HG03196 (cell line): ENCODE results near the gene EAF1.
"Not testable (repeated sequence)": the region's sequence is repeated elsewhere in the genome, so short reads cannot be mapped to it uniquely, and the experiment has no call there.

Source experiments
- ATAC-seq: cut with Tn5 transposase; IDR thresholded peaks from one replicate; pipeline ENCODE4 v1.9.1; 2021; ENCODE audit not compliant: unreplicated experiment

The EAF1 gene

GRCh38 chr3:15427182-15427880 lies at the start of gene EAF1, which contains the start of gene METTL6:
Gene EAF1 (plus strand): TSS chr3:15427598. CDS start chr3:15427780, 182 bp downstream.
Gene METTL6 (minus strand): TSS chr3:15427544. CDS start chr3:15426511, 1,033 bp downstream.
- peak; percentile 87 for ATAC-seq

- peak; percentile 94 for ATAC-seq
Observed at GRCh38 chr3:15377961-15378791, 49.2 kb upstream of the EAF1 start.

GRCh38 chr3:15380980-15381890 lies 46.2 kb upstream of the EAF1 start:
- no peak for ATAC-seq

- no peak for ATAC-seq
Observed at GRCh38 chr3:15382405-15382923, 44.9 kb upstream of the EAF1 start.

GRCh38 chr3:15384510-15385237 lies 42.7 kb upstream of the EAF1 start:
- ATAC-seq: peak; percentile 87

GRCh38 chr3:15385238-15385695 lies 42.1 kb upstream of the EAF1 start:
- peak; percentile 5 for ATAC-seq

GRCh38 chr3:15385901-15386653 lies 41.3 kb upstream of the EAF1 start:
- ATAC-seq: no peak

GRCh38 chr3:15386654-15386955 lies 40.8 kb upstream of the EAF1 start:
- ATAC-seq: not testable (repeated sequence)

- ATAC-seq: no peak
Observed at GRCh38 chr3:15387171-15387581, 40.2 kb upstream of the EAF1 start.

GRCh38 chr3:15387735-15388134 lies 39.7 kb upstream of the EAF1 start:
- no peak for ATAC-seq

GRCh38 chr3:15388335-15388734 lies 39.1 kb upstream of the EAF1 start:
- ATAC-seq: not testable (repeated sequence)

GRCh38 chr3:15390460-15390859 lies 36.9 kb upstream of the EAF1 start:
- ATAC-seq: no peak

- ATAC-seq: no peak
Observed at GRCh38 chr3:15391007-15391406, 36.4 kb upstream of the EAF1 start.

GRCh38 chr3:15393252-15393651 lies 34.1 kb upstream of the EAF1 start:
- not testable (repeated sequence) for ATAC-seq

GRCh38 chr3:15398731-15399133 lies 28.7 kb upstream of the EAF1 start:
- ATAC-seq: not testable (repeated sequence)

GRCh38 chr3:15399970-15400369 lies 27.4 kb upstream of the EAF1 start:
- ATAC-seq: no peak

GRCh38 chr3:15401936-15402335 lies 25.5 kb upstream of the EAF1 start:
- ATAC-seq: no peak

GRCh38 chr3:15403495-15403894 lies 23.9 kb upstream of the EAF1 start:
- no peak for ATAC-seq

- ATAC-seq: no peak
Observed at GRCh38 chr3:15403965-15404364, 23.4 kb upstream of the EAF1 start.
